NCI-H524 (cell line): Measurements from ENCODE around the gene OR1E2.
"Not testable (repeated sequence)": the region's sequence is repeated elsewhere in the genome, so short reads cannot be mapped to it uniquely, and the experiment has no call there.

Source experiments
- DNase-seq, 2 experiments: peaks; one replicate each; lab custom pipeline; 2025; lab: John Stamatoyannopoulos, UW

The OR1E2 gene, protein sequence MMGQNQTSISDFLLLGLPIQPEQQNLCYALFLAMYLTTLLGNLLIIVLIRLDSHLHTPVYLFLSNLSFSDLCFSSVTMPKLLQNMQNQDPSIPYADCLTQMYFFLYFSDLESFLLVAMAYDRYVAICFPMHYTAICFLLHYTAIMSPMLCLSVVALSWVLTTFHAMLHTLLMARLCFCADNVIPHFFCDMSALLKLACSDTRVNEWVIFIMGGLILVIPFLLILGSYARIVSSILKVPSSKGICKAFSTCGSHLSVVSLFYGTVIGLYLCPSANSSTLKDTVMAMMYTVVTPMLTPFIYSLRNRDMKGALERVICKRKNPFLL

DNA sequence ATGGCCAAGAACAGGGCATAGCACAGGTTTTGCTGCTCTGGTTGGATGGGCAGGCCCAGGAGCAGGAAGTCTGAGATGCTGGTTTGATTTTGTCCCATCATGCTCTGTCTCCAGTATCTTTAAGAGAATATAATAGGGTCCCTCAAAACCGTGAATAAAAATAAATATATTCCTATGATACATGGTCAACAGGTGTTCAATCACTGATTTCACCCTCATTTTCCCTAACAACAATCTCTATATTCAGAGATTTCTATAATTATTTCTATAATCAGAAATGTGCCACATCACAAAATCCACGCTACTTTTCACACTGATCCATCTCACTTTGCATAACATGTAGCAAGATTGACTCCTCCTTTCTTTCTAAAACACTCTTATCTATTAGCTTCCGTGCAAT is at the start of gene OR1E2:
OR1E2 (minus strand) TSS at position 101 of the 400 bp plus-strand sequence; CDS start at position 101, 0 bp downstream.
- DNase-seq, result no peak

DNA sequence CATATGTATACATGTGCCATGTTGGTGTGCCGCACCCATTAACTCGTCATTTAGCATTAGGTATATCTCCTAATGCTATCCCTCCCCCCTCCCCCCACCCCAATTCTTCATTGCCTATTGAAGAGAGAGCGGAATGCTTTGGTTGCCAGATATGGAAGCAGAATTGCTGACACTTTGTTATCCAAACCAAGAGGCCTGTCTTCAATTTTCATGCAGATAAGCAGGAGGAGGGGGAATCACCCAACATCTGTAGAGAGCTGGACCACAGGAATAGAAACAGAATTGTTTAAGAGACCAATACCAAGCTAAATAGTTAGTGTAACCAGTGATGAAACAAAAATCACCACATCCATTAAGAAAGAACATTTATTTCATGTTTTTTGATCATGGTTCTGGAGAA is 49.2 kb upstream of the OR1E2 start:
- DNase-seq, result no peak

DNA sequence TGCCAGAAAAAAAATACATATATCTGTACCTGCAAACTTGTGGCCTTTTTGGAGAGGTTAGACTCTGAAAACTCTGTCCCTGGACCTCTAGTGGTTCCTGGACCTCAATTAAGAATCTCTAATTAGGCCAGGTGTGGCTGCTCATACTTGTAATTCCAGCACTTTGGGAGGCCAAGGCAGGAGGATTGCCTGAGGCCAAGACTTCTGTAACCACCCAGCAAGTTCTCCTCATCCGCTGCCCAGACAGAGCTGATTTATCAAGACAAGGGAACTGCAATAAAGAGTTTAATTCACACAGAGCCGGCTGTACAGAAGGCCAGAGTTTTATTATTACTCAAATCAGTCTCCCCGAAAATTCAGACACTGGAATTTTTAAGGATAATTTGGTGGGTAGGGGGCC is 46.3 kb upstream of the OR1E2 start:
- no peak for DNase-seq

DNA sequence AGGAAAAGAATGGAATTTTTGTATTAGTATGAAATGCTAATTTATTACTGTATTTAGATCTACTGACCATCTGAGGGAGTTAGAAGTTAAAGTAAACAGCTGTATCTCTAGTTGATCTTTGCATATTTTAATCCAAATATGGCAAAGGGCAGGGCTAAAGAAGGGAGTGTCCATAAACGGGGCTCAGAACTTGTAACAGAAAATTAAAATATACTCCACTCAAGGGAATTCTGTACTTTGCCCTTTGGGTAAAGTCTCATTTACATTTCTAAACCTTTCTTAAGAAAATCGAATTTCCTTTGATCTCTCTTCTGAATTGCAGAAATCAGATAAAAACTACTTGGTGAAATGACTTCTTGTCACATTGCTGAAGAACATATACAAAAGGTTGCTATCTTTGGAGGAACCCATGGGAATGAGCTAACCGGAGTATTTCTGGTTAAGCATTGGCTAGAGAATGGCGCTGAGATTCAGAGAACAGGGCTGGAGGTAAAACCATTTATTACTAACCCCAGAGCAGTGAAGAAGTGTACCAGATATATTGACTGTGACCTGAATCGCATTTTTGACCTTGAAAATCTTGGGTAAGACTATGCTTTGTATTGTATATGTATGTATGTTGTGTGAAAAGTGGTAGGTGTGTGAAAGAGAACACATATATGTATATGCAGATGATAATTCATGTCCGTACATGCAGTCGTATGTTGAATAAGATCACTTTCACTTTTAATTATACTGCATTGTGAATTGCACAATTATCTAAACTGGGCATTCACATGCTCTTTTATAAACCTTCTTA is 42.4 kb upstream of the OR1E2 start, which contains the start of gene ASPA:
ASPA (plus strand) TSS at position 186 of the 799 bp plus-strand sequence; CDS start at position 349, 163 bp downstream.
- no peak for DNase-seq

DNA sequence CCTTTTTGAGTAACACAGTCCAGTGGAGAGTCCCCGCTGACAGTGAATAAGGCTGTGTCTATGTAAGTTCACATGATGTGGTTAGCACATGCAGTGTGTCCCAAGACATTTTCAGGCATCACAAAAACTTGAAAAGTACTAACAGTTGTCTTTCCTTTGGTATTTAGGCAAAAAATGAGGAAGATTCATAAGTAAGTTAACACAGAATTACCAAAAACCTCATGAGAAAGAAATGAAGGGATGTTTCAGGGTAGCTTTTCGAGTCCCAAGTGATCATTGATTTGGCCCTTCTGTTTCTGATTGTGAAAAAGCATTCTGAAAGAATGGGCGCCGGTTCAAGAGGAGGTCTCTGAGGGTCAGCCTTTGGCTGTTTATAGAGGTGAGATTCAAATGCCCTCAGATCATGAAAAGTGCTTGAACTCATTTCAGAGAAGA is 41.6 kb upstream of the OR1E2 start:
- no peak for DNase-seq

DNA sequence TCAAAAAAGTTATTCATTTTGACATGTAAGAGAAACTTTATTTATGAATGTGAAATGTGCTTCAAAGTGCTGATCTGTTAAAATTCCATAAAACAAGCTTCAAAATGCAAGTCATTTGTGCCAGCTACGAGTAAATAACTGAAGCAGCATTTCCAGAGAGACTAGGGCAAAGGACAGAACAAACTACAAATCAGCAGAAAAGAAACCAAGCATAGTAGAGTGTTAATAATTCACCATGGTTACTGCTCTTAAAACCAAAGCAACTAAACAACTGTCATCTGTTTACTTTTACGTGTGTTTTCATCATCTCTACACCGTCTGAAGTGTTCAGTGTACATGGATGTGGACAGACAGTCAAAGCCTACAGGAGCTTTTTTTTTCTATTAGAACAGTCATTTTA is 40.6 kb upstream of the OR1E2 start:
- DNase-seq, result no peak

DNA sequence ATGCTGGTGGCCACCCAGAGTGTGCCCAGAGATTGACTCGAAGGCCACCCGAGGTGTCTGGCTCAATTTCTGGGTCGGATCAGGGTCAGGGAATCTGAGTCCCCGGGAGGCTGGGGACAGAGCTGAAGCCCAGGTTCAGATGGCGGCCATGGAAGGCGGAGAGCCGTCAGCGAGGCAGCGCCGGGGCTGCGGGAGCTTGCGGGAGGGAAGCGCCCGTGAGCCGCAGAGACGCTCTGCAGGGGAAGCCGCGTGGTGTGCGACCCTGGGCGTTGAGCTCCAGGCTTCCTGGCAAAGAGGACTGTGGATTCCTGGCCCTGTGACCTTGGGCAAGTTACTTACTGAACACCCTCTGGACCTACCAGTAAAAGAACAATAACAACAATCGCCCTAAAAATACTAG is 38.5 kb upstream of the OR1E2 start:
- no peak for DNase-seq

DNA sequence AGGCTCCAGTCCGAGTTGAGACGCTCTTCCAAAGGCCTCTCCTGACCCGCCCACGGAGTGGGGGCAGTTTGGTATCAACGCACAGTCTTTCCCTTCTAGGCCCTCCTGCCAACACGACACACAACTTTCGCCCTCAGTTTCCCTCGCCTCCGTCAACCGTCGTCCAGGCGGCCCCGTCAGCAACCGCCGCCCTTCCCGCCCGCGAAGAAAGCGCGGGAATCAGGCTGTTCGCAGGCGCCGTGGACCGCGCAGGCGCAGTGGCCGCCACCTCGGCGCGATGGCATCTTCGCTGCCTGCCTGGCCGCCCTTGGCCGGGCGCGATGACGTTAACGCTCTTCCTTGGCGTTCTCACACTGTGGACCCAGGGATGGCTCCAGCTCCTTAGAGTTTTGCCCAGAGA is 38.0 kb upstream of the OR1E2 start, which contains the start of gene SPATA22:
SPATA22 (minus strand) TSS at position 221 of the 400 bp plus-strand sequence. CDS start 2,494 bp downstream, outside the sequence.
- DNase-seq, result no peak

DNA sequence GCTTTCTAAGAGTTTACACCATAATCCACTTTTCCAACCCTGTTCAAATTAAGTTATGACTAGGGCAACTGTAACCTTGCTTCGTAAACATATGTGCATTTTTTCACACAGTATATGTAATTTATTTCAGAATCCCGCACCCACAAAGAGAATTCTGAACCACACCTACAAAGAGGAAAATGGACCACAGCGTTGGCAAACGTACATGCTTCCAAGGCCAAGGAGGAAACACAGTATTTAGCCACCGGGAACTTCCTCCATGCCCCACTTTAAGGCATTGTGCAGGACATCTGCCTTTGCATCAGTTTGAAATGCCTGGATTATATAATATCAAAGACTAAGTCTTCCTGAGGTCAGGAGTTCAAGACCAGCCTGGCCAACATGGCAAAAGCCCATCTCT is 35.9 kb upstream of the OR1E2 start:
- no peak for DNase-seq

DNA sequence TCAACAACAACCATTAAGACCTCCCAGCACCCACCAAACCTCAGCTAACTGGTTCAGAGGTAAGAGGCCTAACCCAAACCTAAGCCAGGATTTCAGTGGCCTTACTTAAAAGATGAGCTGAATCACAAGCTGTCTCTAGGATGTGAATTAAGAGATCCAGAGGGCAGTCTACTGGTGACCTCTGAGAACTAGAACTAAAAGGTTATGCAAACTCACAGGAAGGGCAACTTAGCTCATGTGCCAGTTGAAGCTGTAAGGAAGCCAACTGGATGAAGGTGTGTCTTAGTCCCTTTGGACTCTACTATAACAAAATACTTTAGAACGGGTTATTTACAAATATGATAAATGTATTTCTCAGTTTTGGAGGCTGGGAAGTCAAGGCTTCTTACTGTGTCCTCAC is 32.7 kb upstream of the OR1E2 start:
- DNase-seq, result not testable (repeated sequence)

DNA sequence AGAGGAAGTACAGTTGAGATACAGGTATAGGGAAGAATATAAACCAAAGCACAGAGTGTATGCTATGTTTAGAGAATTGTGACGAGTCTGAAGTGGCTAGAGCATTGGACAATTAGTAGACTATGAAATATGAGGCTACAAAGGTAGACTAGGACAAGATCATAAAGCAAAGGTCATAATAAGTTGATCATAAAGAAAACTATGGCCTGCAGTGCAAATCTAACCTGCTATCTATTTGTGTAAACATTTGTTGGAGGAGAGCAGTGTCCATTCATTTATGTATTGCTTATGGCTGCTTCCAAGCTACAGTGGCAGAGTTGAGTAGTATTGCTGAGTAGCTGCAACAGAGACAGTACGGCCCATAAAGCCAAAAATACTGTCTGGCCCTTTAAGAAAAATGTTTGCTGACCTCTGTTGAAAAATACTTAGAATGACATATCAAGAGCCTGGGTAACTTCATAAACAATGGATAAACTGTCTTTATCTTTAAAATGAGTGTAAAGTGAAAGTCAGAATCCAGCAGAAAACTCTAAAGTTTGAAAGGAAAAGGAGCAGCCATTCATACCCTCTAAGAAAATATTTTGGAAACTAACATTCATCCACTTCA is 14.5 kb upstream of the OR1E2 start:
- DNase-seq, result no peak

DNA sequence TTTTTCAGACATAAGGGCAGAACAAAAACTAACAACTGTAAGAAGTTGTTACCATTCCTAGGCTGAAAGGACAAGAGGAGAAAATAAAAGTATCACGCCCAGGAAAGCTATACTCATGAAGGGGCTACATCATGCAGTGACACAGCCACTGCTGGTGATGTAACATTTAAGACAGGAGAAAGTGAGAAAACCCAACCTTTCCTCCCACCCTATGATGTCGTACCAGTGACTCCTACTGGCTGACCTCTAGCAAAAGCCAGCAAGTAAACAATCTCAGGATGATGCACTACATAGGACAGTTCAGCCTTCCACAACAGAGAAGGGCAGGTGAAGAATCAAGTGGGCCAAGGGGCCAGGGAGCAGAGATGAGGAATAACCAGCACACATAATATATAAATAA is 14.0 kb upstream of the OR1E2 start:
- DNase-seq, result no peak

DNA sequence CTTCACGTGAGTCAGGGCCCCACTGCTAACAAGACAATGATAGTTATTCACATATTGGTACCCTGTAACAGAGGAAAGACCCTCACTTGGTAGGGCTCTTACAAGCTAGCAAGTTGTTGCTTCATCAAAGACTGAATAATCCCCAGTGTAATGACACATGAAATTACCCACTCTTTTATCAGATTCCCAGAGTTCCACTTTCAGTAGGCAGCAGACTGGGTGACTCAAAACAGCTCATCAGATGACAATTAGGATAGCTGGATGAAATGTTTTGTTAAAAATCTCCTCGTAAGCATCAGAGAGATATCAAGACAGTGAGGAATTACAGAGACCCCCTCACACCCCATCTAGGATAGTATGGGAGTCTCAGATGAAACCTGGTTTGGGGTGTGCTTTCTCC is 6.8 kb upstream of the OR1E2 start:
- no peak for DNase-seq

DNA sequence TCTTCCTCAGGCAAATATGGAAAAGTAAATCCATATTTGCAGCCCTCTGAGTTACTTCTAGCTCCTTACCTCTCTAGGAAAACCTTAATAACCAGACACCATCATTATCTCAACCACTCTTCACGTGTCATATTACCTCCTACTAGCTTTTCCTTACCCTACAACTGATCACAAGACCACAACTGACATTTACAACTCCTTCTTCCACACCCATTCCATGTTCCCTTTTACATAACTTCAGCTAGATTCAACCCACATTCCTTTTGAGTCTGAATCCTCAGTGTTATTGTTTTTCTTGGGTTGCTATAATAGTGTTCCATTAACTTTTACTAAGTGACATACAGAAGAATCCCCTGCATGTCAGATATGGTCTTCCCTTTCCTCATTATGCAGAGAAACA is 4.7 kb upstream of the OR1E2 start:
- no peak for DNase-seq

DNA sequence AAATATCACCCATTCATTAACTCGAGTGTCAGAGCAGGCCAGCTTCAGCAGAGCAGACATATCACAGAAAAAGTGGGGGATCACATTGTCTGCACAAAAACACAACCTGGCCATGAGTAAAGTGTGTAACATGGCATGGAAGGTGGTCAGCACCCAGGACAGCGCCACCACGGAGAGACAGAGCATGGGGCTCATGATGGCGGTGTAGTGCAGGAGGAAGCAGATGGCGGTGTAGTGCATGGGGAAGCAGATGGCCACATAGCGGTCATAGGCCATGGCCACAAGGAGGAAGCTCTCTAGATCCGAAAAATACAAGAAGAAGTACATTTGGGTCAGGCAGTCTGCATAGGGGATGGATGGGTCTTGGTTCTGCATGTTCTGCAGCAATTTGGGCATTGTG is 426 bp downstream of the OR1E2 start:
- DNase-seq, result not testable (repeated sequence)

DNA sequence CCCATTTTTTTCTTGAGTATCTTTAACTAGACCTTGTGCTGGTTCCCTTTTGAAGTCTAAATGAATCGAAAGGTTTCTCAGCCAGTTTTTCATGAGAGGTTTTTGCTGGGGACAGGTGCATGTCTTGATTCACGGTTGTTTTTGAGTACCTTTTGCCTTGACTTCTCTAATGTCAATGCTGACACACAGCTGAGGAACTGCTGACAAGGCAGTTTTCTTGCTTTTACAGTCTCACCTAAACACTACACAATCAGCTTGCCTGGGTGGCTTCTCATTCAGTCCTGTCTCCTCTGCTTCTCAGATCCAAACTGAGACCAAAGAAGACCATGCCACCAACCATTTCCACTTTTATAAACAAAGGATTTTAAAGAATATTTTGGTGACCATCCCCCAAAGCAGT is 15.4 kb downstream of the OR1E2 start:
- no peak for DNase-seq

DNA sequence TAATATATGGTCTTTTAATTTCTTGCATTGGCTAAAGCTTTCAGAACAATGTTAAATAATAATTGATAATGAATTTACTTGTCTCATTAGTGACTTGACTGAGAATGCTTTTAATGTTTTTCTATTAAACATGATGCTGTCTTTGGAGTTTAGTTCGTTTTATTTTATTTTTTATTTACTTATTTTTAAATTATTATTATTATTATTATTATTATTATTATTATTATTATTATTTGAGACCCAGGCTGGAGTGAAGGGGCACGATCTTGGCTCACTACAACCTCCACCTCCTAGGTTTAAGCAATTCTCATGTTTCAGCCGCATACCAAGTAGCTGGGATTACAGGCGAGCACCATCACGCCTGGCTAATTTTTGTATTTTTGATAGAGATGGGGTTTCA is 18.0 kb downstream of the OR1E2 start:
- no peak for DNase-seq

DNA sequence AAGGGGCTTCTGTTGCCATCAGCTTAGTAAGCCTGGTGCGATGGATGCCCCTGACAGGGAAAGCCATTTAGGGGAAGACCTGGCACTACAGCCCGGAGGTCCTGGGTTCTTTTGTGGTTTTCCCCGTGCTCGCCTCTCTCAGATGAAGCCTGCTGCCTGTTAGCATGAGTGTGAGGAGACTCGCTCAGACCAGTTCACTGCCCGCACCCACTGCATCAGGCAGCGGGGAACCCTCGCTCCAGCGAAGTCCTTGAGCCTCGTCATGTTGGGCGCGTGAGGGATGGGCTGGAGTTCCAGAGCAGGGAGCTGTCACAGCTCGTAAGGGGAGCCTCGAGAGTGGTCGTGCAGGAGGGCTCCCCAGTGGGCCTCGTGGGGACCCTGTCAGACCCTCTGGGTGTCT is 21.4 kb downstream of the OR1E2 start:
- DNase-seq, result not testable (repeated sequence)

DNA sequence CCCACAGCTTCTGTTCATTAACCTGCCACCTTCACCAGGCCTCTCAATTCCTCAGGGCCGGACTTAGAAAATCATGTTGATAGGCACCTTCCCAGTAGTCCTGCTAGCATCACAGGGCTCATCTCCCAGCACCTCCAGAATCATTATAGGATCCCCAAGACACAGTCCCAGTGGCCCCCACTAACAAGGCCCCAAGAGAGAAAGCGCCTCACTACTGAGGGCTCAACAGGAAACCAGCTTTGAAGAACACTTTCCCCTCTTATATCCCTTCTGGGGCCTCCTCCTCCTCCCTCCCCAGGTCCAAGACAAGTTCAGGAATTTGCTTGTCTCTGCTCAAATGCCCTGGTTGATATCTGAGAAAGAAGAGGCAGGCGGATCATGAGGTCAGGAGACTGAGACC is 22.6 kb downstream of the OR1E2 start, which contains the start of gene OR3A3:
OR3A3 (plus strand) TSS at position 301 of the 400 bp plus-strand sequence.
- DNase-seq, result no peak

DNA sequence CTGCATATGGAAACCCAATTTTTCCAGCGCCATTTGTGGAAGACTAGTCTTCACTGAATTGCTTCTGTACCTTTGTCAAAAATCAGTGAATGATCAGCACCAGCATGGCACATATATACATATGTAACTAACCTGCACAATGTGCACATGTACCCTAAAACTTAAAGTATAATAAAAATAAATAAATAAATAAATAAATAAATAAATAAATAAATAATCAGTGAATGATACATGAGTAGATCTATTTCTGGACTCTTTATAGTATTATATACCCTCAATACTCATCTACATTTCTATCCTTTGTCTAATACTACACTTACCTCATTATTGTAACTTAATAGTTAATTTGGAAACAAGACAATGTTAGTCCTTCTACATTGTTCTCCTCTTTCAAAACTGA is 29.8 kb downstream of the OR1E2 start:
- not testable (repeated sequence) for DNase-seq

DNA sequence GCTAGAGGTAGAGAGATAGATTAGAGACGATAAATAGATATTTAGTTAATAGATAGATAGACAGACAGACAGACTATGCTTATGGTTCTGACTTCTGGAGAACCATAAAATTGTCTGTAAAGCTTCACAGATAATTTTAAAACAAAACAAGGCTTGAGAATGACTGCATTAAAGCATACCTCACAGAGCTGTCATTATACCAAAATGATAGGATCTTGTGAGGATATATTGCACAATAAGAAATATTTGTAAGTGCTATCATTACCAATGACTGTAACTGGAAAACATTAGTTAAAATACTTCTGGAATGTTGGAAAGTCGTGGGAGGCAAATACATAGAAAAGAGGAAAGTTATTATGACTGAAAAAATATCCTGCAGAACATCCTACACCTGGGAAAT is 31.9 kb downstream of the OR1E2 start:
- no peak for DNase-seq

DNA sequence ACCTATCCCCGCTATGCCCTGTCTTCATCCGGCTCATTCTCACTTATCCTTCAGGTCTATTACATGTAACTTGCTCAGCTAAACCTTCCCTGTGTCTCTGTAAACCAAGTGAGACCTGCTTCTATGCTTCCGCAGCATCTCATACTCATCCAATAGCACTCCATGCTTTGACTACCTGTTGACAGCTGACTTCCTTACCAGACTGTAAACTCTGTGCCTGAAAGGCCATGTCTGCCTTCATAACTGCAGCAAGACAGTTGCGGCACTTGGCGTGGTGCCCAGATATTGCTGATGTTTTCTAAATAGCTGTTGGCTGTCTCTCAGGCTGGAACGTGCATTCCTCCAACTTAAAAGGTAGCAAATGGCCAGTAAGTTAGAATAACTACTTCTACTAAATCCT is 33.6 kb downstream of the OR1E2 start:
- DNase-seq, result no peak

DNA sequence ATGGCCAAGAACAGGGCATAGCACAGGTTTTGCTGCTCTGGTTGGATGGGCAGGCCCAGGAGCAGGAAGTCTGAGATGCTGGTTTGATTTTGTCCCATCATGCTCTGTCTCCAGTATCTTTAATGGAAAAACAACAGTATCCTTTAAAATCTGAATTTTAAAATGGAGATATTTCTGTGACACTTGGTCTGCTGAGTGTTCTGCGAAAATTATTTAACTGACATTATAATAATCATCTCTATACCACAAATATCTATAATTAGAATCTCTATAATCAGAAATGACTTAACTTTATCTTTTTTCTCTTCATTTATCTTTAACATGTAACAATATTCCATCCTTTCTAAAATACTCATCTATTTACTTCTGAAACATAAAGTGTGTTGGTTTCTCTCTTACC is 35.3 kb downstream of the OR1E2 start, which contains the start of gene OR1E1:
OR1E1 (minus strand) TSS at position 101 of the 400 bp plus-strand sequence; CDS start at position 101, 0 bp downstream.
- DNase-seq, result no peak
